GM19372 (cell line): ENCODE data around the gene DZIP1.
"Not testable (repeated sequence)": the region's sequence is repeated elsewhere in the genome, so short reads cannot be mapped to it uniquely, and the experiment has no call there.

ENCODE experiments used
- ATAC-seq: cut with Tn5 transposase; IDR thresholded peaks from one replicate; pipeline ENCODE4 v1.9.1; 2021; ENCODE audit warnings: mild to moderate bottlenecking, low read depth, moderate library complexity; ENCODE audit not compliant: unreplicated experiment

DZIP1 gene

DNA sequence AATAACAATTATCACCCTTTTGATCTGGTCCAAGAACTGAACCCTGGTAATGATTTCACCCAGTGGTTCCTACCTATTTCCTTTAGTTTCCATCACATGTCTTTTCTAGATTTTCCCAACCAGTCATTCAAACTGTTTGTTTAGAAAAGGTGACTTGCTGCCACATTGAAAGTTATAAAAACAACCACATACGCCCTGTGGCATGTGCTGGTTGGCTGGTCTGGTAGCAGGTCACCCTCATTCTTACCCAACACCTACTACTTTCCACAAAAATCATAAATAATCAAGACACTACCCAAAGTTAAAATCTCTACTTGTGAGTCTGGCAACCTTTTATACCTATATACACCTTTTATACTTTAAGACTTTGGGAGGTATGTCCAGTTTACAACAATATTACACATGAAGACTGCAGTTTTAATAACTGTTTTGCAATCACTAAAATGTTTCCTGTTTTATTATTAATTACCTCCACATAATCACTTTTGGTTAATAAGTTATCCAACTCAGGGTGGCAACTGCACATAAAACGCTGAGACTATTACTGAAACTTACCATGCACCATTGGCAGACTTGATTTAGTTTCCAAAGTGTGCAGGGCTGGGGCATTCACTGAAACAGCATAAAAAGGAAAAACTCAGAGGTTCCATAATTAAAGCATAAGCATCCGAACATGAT, 38.9 kb downstream of the DZIP1 start:
- no peak for ATAC-seq

DNA sequence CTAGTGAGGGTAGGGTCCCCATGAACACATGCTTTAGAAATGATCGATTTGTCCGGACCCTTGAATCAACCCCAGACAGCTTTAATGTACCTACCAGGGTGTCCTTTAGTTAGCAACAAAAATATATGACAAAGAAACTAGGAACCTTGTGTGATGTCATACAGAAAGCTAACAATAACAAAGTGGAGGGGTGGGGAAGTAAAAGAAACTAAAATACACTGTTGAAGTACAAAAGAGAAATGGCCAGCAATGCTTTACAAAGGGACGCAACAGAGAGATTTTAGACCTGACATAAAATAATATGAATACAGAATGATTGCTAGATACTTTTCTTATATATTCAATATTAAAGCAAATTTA, 40.0 kb downstream of the DZIP1 start:
- ATAC-seq: no peak

DNA sequence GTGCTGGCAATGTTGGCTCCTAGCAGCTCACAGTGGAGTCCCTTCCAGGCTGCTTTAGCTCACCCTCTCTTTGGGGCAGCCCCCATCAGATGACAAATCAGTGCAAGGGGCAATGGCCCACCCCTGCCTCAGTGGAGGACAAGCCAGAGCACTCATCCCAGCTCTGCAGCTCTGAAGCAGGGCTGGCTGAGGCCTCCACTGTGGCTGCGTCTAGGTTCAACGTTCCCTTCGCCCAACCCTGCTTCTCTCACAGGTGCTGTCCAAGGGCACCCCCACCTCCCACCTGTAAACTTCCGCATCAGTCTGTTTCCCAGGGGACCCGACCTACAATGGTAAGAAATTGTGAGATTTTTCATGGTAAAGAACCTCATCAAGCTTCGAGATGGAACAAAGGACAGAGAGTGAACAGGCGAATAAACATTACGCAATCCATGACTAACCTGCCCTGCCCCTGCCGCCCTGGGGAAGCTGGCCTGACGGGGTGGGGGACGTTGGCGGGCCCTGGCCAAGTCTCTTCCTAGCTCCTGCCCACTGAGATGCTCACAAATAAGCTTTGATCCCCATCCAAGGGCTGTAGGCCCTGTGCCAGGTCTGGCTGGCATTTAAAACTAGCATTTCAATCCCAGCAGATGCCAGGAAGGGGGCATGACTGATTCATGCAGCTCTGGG, 40.5 kb downstream of the DZIP1 start:
- ATAC-seq: no peak

DNA sequence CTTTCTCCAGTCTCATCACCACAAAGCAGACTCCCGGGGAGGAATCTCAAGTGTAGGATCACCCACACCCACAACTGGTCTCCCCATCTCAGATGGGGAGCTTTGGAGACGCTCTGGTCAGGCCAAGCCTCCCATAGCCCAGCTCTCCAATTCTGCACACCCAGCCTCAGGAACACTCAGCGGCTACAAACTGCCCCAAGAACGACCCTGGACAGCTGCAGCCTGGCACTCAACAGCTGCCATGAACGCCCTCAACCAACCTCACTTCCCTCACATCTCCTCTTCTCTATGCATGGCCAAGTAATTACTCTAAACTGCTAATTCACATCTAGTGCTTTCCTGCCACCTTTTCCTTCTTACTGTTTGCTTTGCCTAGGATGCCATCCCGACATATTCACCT, 42.6 kb downstream of the DZIP1 start:
- ATAC-seq: no peak

DNA sequence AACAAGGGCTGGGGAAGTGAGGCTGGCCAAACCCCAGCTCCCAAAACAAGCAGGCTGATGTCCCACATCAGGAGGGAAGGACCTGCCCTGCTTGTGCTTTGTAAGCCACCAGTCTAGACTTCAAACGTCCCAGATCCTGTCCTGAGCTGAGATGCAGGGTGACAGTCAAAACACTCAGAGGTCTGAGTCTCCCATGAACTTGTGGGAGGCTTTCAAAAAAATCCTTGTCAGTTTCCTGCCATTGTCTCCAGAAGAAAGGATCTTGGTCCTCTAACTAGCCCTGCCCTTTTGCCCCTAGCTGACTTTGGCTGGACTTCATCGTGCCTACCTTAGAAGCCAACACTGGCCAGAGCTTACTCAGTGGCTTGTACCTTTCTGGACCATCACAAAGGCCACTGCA, 43.3 kb downstream of the DZIP1 start:
- ATAC-seq: no peak

DNA sequence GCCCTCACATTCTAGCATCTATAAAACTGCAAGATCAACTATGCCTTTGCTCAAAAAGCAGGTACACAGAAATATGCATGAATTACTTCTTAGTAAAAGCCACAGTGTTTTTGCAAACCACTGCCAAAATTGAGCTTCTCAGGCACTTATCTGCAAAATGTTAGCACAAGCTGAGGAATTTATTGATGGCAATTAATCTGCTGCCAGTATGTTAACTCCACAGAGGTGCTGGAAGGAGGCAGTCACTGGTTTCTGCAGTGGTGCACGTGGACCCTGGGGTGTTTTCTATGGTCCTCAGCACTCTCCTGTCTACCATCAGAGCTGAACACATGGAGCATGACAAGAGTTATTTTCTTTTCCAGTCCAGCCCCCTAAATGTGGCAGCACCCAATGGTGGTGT, 47.8 kb downstream of the DZIP1 start:
- no peak for ATAC-seq

DNA sequence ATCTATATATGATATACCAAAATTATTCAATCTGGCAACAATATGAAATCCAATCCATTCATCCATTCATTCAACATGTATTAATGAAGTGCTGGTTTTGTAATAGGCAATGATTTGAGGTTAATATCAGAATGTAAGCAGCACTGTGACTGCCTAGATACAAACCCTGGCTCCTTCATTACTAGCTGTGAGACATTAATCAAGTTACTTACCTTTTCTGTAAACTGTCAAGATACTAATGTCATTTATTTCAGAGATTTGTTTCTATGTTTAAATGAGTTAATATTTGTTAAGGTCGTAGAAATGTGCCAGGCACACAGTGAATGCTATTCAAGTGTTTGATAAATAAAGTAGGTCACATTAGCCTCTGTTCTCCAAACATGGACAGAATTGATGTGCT, 51.0 kb downstream of the DZIP1 start:
- ATAC-seq: no peak

DNA sequence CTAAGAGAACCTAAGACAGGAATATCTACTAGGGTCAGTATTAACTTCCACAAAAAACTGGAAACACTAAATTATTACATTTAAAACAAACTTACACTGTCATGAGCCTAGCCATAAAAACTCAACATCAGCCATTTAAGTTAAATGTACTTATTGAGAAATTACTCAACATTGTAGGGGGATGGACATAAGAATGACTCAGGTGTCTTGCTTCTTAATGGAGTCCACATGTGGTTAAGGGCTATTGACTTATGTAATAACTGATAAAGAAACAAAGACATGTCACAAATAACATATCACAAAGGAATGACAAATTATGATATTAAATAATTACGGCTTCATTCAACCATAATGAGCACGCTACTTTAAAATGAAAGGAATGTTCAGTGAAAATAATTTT, 55.8 kb downstream of the DZIP1 start:
- no peak for ATAC-seq

DNA sequence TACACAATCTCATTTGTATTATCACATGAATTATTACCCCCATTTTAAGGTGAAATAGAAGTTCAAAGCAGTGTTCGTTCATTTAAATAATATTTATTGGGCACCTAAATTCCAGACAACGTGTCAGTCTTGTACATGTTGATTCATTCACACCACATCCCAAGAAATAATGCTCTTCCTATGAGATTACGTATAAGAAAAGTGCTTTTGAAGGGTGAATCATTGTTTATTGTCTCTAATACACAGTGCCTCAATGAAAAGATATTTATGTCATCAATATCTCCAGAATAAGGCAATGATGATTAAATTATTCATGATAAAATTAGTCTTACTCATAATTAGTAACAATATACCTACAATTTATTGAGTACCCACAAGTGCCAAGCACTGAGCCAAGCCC, 56.4 kb downstream of the DZIP1 start:
- ATAC-seq: no peak

DNA sequence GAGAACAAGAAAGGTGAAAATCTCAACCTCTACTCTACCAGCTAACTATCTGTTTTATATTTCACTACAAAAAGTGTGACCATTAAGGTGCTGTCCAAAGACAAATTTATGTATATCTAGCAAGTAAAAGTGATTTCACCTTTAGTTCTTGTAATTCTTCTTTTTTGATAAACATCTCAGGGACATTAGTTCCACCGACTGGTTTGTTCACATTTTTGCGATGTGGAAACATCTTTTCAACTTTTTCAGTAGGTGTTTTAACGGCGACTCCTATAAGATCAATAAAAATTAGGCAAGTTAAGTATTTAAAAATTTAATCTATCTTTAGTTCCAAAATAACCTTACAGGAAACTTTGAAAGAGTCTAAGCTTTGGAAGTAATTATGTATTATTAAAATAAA, 58.6 kb downstream of the DZIP1 start:
- ATAC-seq: no peak

DNA sequence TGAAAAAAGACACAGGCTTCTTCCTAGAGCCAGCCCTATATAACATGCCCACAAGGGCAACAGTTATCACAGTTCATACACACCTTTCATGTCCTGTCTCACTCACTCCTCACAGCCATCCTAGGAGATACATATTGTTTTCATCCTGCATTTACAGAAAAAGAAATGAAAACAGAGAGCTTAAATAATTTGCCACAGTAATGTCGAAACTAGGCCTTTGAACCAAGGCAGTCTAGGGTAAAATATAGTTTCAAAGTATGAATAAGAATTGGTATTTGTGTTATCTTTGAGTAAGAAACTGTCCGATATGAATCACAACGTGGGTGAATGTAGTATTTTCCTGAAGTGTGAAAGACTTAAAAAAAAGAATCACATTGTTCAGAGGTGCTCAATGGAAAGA, 65.2 kb downstream of the DZIP1 start:
- peak; percentile 58 for ATAC-seq

DNA sequence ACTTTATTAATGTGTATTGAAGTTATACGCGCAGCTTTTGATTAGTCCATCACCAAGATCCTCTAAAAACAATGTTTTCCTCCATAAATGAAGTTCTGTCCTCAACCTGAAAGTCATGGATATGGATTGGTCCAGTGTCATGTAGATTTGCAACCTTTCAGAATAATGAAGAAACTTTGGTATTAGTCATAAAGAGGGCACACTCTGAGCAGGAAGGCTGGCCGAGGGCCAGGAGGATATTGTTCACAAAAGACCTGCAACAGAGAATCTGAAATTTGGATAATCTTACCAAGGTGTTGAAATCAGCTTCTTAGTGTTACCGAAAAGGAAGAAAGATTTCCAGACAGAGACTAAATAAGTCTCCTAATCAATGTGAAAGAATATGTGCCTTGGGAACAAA, 71.3 kb downstream of the DZIP1 start:
- no peak for ATAC-seq

DNA sequence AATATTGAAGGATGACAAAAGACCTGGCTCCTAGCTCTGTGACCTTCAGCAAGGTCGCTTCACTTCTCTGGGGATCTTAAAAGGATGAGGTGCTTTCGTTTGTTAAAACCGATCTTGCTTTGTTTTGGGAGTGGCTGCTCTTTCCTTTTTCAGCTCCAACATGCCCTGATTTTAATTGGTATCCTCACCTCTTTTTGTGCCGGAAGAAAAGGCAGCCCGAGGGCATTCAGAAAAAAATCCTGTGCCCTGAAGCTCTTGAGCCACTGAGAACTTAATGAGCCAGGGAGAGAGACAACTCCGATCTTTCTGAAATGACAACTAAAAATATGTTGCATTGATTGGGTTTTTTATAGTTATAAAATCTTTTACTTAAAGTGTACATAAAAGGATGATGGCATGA, 72.6 kb downstream of the DZIP1 start:
- ATAC-seq: no peak

DNA sequence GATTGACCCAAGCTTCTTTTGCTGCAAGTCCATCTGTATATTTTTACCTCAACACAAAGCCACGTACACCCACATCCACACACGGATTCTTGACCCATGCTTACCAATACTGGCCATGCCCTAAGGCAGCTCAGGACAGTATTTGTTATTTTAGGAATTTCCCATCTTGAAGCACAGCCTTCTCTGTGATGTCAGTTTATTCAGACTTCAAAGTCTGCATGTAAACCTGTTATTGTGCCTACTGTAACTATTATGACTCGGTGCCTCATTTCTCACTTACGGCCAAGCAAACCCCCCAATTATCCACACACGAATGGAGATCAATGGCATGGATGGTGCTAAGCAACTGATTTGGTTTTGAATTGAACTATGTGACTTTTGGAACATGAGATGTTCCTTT, 74.5 kb downstream of the DZIP1 start:
- no peak for ATAC-seq

DNA sequence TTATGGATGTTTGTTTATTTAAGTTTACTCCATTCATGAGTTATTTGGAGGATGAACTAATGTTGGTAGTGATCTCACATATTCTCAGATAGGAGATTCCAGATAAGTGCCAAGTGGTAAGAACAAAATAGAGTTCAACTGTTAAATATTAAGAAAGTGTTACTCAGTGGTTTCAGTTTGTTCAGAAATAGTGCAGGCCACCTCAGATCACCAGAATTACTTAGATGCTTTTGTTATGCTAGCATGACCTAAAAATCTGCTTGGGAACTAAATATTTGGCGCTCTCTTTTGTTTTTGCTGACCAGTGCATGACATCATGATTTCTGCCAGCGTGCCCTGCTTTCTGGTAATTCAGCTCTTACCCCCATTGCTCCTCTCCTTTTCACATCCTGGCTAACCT, 76.4 kb downstream of the DZIP1 start:
- ATAC-seq: no peak

DNA sequence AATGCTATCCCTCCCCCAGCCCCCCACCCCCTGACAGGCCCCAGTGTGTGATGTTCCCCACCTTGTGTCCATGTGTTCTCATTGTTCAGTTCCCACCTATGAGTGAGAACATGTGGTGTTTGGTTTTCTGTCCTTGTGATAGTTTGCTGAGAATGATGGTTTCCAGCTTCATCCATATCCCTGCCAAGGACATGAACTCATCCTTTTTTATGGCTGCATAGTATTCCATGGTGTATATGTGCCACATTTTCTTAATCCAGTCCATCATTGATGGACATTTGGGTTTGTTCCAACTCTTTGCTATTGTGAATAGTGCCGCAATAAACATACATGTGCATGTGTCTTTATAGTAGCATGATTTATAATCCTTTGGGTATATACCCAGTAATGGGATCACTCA, 78.7 kb downstream of the DZIP1 start:
- ATAC-seq: not testable (repeated sequence)

DNA sequence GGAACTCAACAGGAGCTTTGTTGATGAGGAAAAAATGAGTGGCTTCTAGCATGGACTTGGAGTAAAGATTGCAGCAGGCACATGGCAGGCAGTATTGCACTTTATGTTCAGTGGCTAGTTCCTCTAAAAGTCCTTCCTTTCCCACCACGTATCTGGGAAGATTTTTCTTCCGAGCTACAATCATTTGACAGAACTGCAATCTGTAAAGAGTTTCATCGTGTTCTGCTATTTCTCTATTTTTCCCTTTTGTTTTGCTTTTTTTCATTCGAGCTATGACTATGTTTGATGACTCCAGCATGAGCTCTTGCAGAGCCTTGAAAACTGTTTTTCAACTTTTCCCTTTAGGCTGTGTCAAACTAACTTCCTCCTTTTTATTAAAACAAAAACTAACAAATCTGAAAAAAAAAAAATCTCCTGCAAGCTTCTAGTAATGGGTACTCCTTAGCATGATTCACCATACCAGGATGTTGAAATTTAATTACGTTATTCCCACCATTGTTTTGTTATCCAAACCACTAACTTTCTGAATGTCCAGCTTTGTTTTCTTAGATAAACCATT, 79.7 kb downstream of the DZIP1 start:
- no peak for ATAC-seq

DNA sequence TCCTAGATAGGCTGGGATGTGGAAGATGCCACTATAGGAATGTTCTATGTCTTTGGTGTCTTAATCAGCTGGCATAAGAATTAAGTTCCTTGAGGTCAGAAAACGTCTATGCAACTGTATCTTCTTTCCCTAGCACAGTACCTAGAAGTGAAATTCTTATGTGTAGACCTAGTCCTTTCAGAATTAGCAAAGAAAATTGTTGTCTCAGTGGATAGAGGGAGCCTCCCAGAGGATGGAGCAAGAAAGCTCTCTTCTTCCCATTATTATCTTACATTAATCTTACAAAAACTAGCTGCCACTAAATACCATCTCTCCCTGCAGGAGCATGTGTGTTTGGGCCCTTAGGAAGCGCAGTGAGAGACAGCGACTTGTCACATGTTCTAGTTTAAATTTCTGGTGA, 80.4 kb downstream of the DZIP1 start:
- ATAC-seq: no peak

DNA sequence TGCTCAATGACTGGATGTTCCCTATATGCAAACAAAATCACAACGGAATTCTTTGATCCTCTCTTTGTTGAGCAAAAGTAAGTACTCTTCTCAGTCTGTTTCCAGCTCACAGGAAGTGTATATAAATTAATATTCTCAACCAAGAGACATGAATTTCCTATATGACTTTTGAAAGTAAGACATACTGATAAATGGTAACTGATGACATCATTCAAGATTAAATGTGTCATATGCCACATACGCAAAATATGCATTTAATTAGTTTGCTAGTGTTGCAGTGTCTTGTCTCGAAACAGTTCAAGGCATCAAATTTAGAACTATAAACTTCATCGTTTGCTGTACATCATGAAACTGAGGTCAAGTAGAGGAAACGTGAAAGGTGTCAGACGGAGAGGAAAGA, 84.1 kb downstream of the DZIP1 start:
- no peak for ATAC-seq

DNA sequence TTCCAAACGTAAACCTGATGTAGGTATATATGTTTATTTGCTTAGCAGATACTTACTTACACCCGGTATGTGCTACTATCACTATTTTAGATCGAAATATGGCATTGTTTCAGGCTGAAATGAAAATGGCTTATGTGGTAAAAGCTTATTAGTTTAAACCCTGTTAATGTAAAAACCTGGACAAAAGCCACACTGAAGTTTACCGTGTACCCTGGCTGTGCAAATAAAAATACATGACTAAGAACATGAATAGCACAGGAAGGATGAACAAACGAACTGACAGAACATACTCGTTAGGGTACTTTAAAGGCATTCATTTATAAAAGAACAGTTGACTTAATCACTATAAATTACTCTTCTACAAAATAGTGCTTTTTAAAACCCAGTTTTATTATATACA, 85.4 kb downstream of the DZIP1 start:
- ATAC-seq: no peak

DNA sequence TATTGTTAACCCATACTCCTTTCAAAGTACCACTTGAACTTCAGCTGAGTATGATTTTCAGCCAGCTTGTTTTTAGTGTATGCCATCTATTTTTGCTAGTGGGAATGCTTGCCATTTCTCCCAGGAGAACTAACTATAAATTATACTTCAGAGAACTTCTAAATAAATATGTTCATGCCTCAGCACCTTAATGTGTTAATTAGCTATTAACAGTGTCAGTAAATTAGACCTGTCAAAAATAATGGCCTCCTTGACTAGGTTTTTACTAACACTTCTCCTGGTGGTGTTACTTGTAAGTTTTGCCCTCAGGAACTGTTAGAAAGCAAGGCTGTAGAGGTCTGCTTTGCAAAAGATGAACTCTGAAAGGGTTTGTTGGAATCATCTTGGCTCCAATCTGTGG, 87.5 kb downstream of the DZIP1 start:
- no peak for ATAC-seq
